OCI-LY7 (cell line): ENCODE results near the gene MMP19. TPM values are rescaled to one million over a fixed set of nuclear protein-coding genes. Genes with fewer than 3 reads are reported as not detected.

Experiments
- BruUV-seq: library from RNA; stranded (reverse); fragments of 400-500 nt; replicated peaks from 2 replicates; lab custom pipeline; 2021; lab: Mats Ljungman, UMichigan
- CTCF ChIA-PET: fragments of 300-600 bp; sonication (Branson Sonifier 250); formaldehyde crosslinking; loops from one replicate; lab custom pipeline; 2022; ENCODE audit warnings: antibody characterized with exemption; ENCODE audit not compliant: unreplicated experiment; lab: Charles Lee
- POLR2A ChIA-PET: fragments of 300-600 bp; sonication (Branson Sonifier 250); formaldehyde crosslinking; loops from one replicate; lab custom pipeline; 2022; ENCODE audit warnings: antibody characterized with exemption; lab: Charles Lee
- DNase-seq: peaks from one replicate; pipeline ENCODE4 v3.0.0-alpha.2; 2015; ENCODE audit warnings: low spot score
- H2AFZ ChIP-seq: fragments of 200-600 bp; sonication (generic), shearing (Covaris generic); 2 replicates; pipeline ENCODE4 v1.6.1; 2014; ENCODE audit warnings: mild to moderate bottlenecking, antibody characterized with exemption, low read length, moderate library complexity
- H3K27ac ChIP-seq: fragments of 200-600 bp; sonication (generic); 2 replicates; pipeline ENCODE4 v1.5.1; 2014; ENCODE audit warnings: mixed run types, low read depth, mild to moderate bottlenecking, moderate library complexity, low read length, inconsistent platforms; ENCODE audit not compliant: poor library complexity, severe bottlenecking
- H3K36me3 ChIP-seq: fragments of 200-600 bp; sonication (generic); 2 replicates; pipeline ENCODE4 v1.6.1; 2014; ENCODE audit warnings: mild to moderate bottlenecking, antibody characterized with exemption, low read length, moderate library complexity, mixed read lengths; ENCODE audit not compliant: insufficient read depth
- H3K4me1 ChIP-seq: fragments of 200-600 bp; sonication (generic); 2 replicates; pipeline ENCODE4 v1.5.1; 2014; ENCODE audit warnings: mild to moderate bottlenecking, low read length; ENCODE audit not compliant: insufficient read depth, poor library complexity, severe bottlenecking
- H3K4me2 ChIP-seq: fragments of 200-600 bp; sonication (generic); 2 replicates; pipeline ENCODE4 v1.6.1; 2014; ENCODE audit warnings: mild to moderate bottlenecking, low read length
- H3K4me3 ChIP-seq: fragments of 200-600 bp; sonication (generic); 2 replicates; pipeline ENCODE4 v1.5.1; 2014; ENCODE audit warnings: mild to moderate bottlenecking, low read depth, low read length; ENCODE audit not compliant: poor library complexity, severe bottlenecking
- H3K79me2 ChIP-seq: fragments of 200-600 bp; sonication (generic); 2 replicates; pipeline ENCODE4 v1.6.1; 2016; ENCODE audit warnings: low read depth, mild to moderate bottlenecking, low read length, moderate library complexity, mixed read lengths; ENCODE audit not compliant: insufficient read depth
- H3K9me2 ChIP-seq: fragments of 200-600 bp; sonication (generic); 2 replicates; pipeline ENCODE4 v1.6.1; 2016; ENCODE audit warnings: mild to moderate bottlenecking, low read length, mixed read lengths; ENCODE audit not compliant: insufficient read depth
- H3K9me3 ChIP-seq: fragments of 200-600 bp; sonication (generic); 2 replicates; pipeline ENCODE4 v1.6.1; 2014; ENCODE audit warnings: mild to moderate bottlenecking, mixed run types, low read length, mixed read lengths
- H4K20me1 ChIP-seq: fragments of 200-600 bp; sonication (generic); 2 replicates; pipeline ENCODE4 v1.6.1; 2014; ENCODE audit warnings: mild to moderate bottlenecking, antibody characterized with exemption, low read length, moderate library complexity, mixed read lengths; ENCODE audit not compliant: insufficient read depth
- EZH2phosphoT487 ChIP-seq: fragments of 200-600 bp; sonication (generic); IDR thresholded peaks from 2 replicates; pipeline ENCODE4 v1.6.1; 2018; ENCODE audit warnings: low read depth, borderline replicate concordance, mild to moderate bottlenecking, mixed run types, antibody characterized with exemption, low read length, moderate library complexity, mixed read lengths
- intact Hi-C: fragments of 100-400 bp; cut with micrococcal nuclease; formaldehyde crosslinking; loops from one replicate; pipeline ENCODE4 v1.10.0; 2022; ENCODE audit not compliant: unreplicated experiment
- total RNA-seq, 2 experiments: library from RNA; depleted of rRNA in 1 of 2; stranded (reverse); fragments of >200 nt in 1 of 2; shearing (Covaris generic) in 1 of 2; gene quantifications; 2 replicates each; pipeline ENCODE4 v1.2.3, GENCODE V29; 2014 to 2022
- TF ChIP-seq, protein P1 (sequence below): fragments of 200-600 bp; sonication (generic); conservative IDR thresholded peaks from 2 replicates; pipeline ENCODE4 v1.5.1; 2014; ENCODE audit warnings: mild to moderate bottlenecking, antibody characterized with exemption, low read length, moderate library complexity, mixed read lengths

Gene MMP19
- total RNA-seq, 2 experiments from 2014 or later: not detected

DNA sequence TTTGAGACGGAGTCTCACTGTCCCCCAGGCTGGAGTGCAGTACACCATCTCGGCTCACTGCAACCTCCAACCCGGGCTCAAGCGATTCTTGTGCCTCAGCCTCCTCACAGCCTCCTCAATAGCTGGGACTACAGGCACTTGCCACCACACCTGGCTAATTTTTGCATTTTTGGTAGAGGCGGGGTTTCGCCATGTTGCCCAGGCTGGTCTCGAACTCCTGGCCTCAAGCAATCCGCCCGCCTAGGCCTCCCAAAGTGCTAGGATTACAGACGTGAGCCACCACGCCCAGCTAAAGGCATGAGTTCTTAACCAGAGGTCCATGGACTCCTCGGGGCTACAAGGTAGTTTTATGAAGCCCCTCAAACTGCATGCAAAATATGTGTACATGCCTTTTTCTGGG, 27.3 kb downstream of the MMP19 start:
- no peak for DNase-seq
- peaks cover 76% of the 10 kb centered on the region for H3K36me3 ChIP-seq
- H4K20me1 ChIP-seq: peaks cover 30% of the 10 kb centered on the region
- no peaks in the 10 kb centered on the region for H3K9me2 ChIP-seq
- peak overlapping the region; percentile 98 for H3K4me2 ChIP-seq
- BruUV-seq: no TSS peak
- no peak overlapping the region for H2AFZ ChIP-seq
- H3K79me2 ChIP-seq: peaks cover 85% of the 10 kb centered on the region
- no peak overlapping the region for H3K27ac ChIP-seq
- H3K4me1 ChIP-seq: peaks cover 32% of the 10 kb centered on the region
- intact Hi-C loops: loop anchor here (5.0 kb wide), 1 partner anchor 227 kb away; the partner anchor contains the start of gene RPS26
- POLR2A ChIA-PET: interaction anchor here (1.0 to 2.8 kb wide), 2 partner anchors 44 to 229 kb away, joined by 3 to 7 read pairs; no protein-coding TSS in a partner anchor
- peak overlapping the region; percentile 97 for H3K4me3 ChIP-seq
- no peaks in the 10 kb centered on the region for H3K9me3 ChIP-seq
- TF ChIP-seq, protein P1, sequence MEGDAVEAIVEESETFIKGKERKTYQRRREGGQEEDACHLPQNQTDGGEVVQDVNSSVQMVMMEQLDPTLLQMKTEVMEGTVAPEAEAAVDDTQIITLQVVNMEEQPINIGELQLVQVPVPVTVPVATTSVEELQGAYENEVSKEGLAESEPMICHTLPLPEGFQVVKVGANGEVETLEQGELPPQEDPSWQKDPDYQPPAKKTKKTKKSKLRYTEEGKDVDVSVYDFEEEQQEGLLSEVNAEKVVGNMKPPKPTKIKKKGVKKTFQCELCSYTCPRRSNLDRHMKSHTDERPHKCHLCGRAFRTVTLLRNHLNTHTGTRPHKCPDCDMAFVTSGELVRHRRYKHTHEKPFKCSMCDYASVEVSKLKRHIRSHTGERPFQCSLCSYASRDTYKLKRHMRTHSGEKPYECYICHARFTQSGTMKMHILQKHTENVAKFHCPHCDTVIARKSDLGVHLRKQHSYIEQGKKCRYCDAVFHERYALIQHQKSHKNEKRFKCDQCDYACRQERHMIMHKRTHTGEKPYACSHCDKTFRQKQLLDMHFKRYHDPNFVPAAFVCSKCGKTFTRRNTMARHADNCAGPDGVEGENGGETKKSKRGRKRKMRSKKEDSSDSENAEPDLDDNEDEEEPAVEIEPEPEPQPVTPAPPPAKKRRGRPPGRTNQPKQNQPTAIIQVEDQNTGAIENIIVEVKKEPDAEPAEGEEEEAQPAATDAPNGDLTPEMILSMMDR: no peak
- TF ChIP-seq EZH2phosphoT487: no peak
- CTCF ChIA-PET: no interaction called here

DNA sequence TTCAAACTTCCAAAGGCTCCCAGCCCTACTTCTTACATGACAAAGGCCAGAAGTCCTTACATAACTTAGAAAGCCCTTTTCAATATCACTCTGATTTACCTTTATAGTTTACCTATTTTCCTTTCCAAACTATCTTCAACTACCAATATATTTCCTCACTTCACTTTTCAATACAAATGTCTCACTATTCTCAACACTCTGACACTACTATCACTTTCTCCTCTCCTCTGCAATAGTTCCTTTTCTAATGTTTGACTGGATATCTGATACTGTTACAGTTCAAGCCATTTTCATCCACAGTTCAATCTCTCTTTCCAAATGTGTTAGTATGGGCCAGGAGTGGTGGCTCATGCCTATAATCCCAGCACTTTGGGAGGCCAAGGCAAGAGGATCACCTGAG, 28.5 kb downstream of the MMP19 start:
- DNase-seq: no peak
- POLR2A ChIA-PET: interaction anchor here (0.6 kb wide), 1 partner anchor 1928 kb away, joined by 3 read pairs; no protein-coding TSS in a partner anchor
- peaks cover 94% of the 10 kb centered on the region for H3K79me2 ChIP-seq
- TF ChIP-seq, protein P1: no peak
- TF ChIP-seq EZH2phosphoT487: no peak
- CTCF ChIA-PET: no interaction called here
- no TSS peak for BruUV-seq
- H3K4me3 ChIP-seq: no peak overlapping the region
- H2AFZ ChIP-seq: no peak overlapping the region
- intact Hi-C loops: no loop called here
- H3K9me3 ChIP-seq: no peaks in the 10 kb centered on the region
- peaks cover 76% of the 10 kb centered on the region for H3K36me3 ChIP-seq
- H3K9me2 ChIP-seq: no peaks in the 10 kb centered on the region
- no peak overlapping the region for H3K27ac ChIP-seq
- H4K20me1 ChIP-seq: peaks cover 30% of the 10 kb centered on the region
- peaks cover 29% of the 10 kb centered on the region for H3K4me1 ChIP-seq
- H3K4me2 ChIP-seq: no peak overlapping the region

DNA sequence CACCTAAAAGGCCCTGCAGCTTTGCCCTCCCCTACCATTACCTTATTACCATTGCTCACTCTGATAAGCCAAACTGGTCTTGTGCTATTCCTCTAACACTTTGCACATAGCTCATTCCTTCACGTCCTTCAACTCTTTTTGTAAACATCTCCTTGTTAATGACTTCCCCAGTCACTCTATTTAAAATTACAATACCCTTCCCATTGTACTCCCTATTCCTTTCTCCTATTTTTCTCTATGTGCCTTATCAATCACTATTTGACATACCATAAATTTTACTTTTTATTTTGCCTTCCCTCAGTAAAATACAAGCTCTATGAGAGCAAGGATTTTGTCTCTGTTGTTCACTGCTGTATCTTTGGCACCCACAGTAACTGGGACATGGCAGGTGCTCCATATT, 30.6 kb downstream of the MMP19 start:
- H4K20me1 ChIP-seq: peaks cover 23% of the 10 kb centered on the region
- intact Hi-C loops: no loop called here

More for the DNA sequence above, 30.6 kb downstream of the MMP19 start:
- Histone ChIP-seq H3K4me3 (no peak overlapping the region), H3K4me2 (no peak overlapping the region), H3K9me2 (no peaks in the 10 kb centered on the region), H3K79me2 (peaks cover 100% of the 10 kb centered on the region), H3K36me3 (peaks cover 84% of the 10 kb centered on the region), H3K27ac (no peak overlapping the region), H3K4me1 (peaks cover 21% of the 10 kb centered on the region), H3K9me3 (no peaks in the 10 kb centered on the region), H2AFZ (no peak overlapping the region)
- POLR2A ChIA-PET: interaction anchor here (0.5 to 1.6 kb wide), 8 partner anchors 9 to 215 kb away, joined by 3 to 4 read pairs (median 4); partner anchors contain the start of gene DNAJC14
- DNase-seq: no peak
- no TSS peak for BruUV-seq
- CTCF ChIA-PET: interaction anchor here (0.6 to 1.2 kb wide), 2 partner anchors 9 to 70 kb away, joined by 3 to 4 read pairs; no protein-coding TSS in a partner anchor
- no peak for TF ChIP-seq EZH2phosphoT487
- TF ChIP-seq, protein P1: no peak
